Prostate gland (tissue), 2 donors: ENCODE measurements around the gene HS6ST2. TPM values are rescaled to one million over a fixed set of nuclear protein-coding genes. Genes with fewer than 3 reads are reported as not detected.

Experiments
- DNase-seq: peaks from one replicate; pipeline ENCODE4 v3.0.0-alpha.2; 2019; ENCODE audit warnings: low spot score
- H3K27ac ChIP-seq, 2 donors: fragments of 200-600 bp; sonication (generic); 2 replicates each; pipeline ENCODE4 v1.5.1; 2017 to 2019
- H3K27me3 ChIP-seq: fragments of 200-600 bp; sonication (generic); replicated peaks from 2 replicates; pipeline ENCODE4 v1.5.1; 2019; ENCODE audit not compliant: insufficient read depth
- H3K36me3 ChIP-seq, 2 donors: fragments of 200-600 bp; sonication (generic); 1 replicate in 1 of 2; 2 replicates in 1 of 2; pipeline versions ENCODE4 v1.5.1 to v1.8.1; 2017 to 2019
- H3K4me1 ChIP-seq: fragments of 200-600 bp; sonication (generic); replicated peaks from 2 replicates; pipeline ENCODE4 v1.5.1; 2019
- H3K4me3 ChIP-seq, 2 donors: fragments of 200-600 bp; sonication (generic); 2 replicates each; pipeline ENCODE4 v1.5.1; 2017 to 2019
- H3K9me3 ChIP-seq: fragments of 200-600 bp; sonication (generic); 2 replicates; pipeline ENCODE4 v1.5.1; 2017
- POLR2A ChIP-seq: fragments of 450-650 bp; IDR thresholded peaks from one replicate; pipeline ENCODE4 v1.6.1; 2016; ENCODE audit warnings: antibody characterized with exemption, mild to moderate bottlenecking
- POLR2AphosphoS5 ChIP-seq: sonication (generic); formaldehyde crosslinking; IDR thresholded peaks from one replicate; pipeline ENCODE4 v1.6.1; 2017; ENCODE audit warnings: antibody characterized with exemption
- WGBS: methylation state at CpG from one replicate; pipeline ENCODE4 v1.1.5; 2018; 5-methylcytosine and 5-hydroxymethylcytosine counted together
- intact Hi-C: fragments of 100-400 bp; cut with DNase I; formaldehyde crosslinking; loops from one replicate; pipeline ENCODE4 v1.14.2; 2022
- total RNA-seq, 2 donors: library from RNA; depleted of rRNA; stranded (reverse); fragments of >200 nt; gene quantifications; one replicate each; pipeline ENCODE4 v1.1.0, GENCODE V29; 2016
- TF ChIP-seq, protein P1 (sequence below), 4 experiments: fragments of 200-600 bp in 2 of 4; fragments of 450-650 bp in 2 of 4; sonication (generic) in 2 of 4; IDR thresholded peaks; 1 replicate in 3 of 4; 2 replicates in 1 of 4; pipeline ENCODE4 v1.5.1; 2016 to 2019; ENCODE audit warnings: antibody characterized with exemption in 4 of 4, mild to moderate bottlenecking in 2 of 4, moderate library complexity in 2 of 4

Gene HS6ST2
- total RNA-seq, 2 donors from 2014 or later: 1.1 to 6.1 TPM

DNA sequence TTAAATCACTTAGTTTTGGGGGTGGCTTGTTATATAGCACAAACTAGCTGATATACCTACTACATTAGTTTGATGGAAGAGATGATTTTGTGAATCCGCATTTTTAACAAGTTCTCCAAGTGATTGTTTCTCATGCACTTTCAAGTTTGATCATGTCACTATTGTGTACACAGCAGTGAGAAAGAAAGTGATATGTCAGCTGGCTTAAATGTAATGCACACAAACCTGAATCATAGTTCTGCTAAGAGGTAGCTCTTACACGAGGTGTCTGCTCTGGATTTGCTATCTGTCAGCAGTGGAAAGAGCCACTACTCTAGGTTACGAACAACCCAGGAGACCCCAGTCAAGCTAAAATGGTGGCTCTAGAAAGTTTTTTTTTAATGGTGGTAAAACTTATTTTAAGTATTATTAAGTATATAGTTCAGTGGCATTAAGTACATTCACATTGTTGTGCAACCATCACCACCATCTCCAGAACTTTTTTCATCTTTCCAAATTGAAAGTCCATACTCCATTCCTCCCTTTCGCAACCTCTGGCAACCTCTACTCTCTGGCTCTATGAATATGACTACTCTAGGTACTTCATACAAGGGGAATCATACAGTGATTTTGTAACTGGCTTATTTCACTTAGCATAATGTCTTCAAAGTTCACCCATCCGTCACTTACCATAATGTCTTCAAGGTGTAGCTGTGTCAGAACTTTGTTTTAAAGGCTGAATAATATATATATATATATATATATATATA, 147.3 kb downstream of the HS6ST2 start:
- no peak overlapping the region for H3K27ac ChIP-seq
- WGBS: 77% methylated on average over 5 of the region's 5 CpGs
- no peak for DNase-seq
- no peaks in the 10 kb centered on the region for H3K4me1 ChIP-seq
- H3K9me3 ChIP-seq: no peaks in the 10 kb centered on the region
- H3K27me3 ChIP-seq: no peaks in the 10 kb centered on the region
- no peaks in the 10 kb centered on the region for H3K36me3 ChIP-seq
- TF ChIP-seq POLR2A (no peak), POLR2AphosphoS5 (no peak)
- TF ChIP-seq, protein P1, sequence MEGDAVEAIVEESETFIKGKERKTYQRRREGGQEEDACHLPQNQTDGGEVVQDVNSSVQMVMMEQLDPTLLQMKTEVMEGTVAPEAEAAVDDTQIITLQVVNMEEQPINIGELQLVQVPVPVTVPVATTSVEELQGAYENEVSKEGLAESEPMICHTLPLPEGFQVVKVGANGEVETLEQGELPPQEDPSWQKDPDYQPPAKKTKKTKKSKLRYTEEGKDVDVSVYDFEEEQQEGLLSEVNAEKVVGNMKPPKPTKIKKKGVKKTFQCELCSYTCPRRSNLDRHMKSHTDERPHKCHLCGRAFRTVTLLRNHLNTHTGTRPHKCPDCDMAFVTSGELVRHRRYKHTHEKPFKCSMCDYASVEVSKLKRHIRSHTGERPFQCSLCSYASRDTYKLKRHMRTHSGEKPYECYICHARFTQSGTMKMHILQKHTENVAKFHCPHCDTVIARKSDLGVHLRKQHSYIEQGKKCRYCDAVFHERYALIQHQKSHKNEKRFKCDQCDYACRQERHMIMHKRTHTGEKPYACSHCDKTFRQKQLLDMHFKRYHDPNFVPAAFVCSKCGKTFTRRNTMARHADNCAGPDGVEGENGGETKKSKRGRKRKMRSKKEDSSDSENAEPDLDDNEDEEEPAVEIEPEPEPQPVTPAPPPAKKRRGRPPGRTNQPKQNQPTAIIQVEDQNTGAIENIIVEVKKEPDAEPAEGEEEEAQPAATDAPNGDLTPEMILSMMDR (IDR thresholded peaks at IDR 0.05): no peak
- intact Hi-C loops: no loop called here
- no peak overlapping the region for H3K4me3 ChIP-seq

DNA sequence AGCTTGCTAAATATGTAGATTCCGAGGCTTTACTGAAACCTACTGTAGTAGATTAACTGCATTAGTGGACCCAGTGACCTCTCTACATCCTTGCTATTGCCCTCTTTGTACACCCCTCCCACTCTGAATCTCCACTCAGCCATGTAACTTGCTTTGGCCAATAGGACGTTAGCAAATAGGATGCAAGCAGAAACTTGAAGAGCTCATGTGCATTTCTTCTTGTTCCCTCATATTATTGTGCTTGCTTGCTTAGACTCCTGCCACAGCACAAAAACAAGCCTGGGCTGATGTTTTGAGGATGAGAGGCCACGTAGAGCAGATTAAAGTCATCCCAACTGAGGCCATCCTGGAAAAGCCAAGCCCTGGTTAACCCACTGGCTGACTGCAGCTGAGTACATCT, 147.9 kb downstream of the HS6ST2 start:
- Histone ChIP-seq H3K27ac (no peak overlapping the region), H3K4me3 (no peak overlapping the region), H3K9me3 (no peaks in the 10 kb centered on the region), H3K4me1 (no peaks in the 10 kb centered on the region), H3K36me3 (no peaks in the 10 kb centered on the region), H3K27me3 (no peaks in the 10 kb centered on the region)
- no peak for TF ChIP-seq POLR2A
- no peak for TF ChIP-seq POLR2AphosphoS5
- TF ChIP-seq, protein P1 (IDR thresholded peaks at IDR 0.05): no peak
- DNase-seq: no peak
- intact Hi-C loops: no loop called here
- WGBS: 80% methylated on average over 2 of the region's 3 CpGs

DNA sequence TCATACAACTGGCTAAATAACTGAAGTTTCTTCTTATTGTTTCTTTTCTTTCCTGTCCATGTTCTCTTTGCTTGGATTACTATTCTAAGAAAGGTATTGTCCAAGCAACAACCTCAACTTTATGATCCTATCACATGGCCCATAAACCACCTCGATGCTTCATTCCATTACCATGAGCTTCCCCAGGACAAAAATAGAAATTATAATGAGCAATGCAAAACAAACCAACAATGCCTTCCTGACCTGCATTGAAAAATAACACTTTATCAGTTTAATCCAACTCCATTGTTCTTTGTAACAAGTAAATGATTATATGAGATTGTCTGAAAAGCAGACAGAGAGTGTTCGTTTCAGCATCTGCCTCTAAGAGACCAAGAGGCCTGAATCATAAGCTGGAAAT, 148.8 kb downstream of the HS6ST2 start:
- WGBS: 35% methylated on average over 2 of the region's 2 CpGs
- intact Hi-C loops: no loop called here
- Histone ChIP-seq H3K4me3 (no peak overlapping the region), H3K4me1 (no peaks in the 10 kb centered on the region), H3K27me3 (no peaks in the 10 kb centered on the region), H3K36me3 (no peaks in the 10 kb centered on the region), H3K27ac (no peak overlapping the region), H3K9me3 (no peaks in the 10 kb centered on the region)
- TF ChIP-seq POLR2A (no peak), POLR2AphosphoS5 (no peak)
- TF ChIP-seq, protein P1 (IDR thresholded peaks at IDR 0.05): no peak
- DNase-seq: no peak

DNA sequence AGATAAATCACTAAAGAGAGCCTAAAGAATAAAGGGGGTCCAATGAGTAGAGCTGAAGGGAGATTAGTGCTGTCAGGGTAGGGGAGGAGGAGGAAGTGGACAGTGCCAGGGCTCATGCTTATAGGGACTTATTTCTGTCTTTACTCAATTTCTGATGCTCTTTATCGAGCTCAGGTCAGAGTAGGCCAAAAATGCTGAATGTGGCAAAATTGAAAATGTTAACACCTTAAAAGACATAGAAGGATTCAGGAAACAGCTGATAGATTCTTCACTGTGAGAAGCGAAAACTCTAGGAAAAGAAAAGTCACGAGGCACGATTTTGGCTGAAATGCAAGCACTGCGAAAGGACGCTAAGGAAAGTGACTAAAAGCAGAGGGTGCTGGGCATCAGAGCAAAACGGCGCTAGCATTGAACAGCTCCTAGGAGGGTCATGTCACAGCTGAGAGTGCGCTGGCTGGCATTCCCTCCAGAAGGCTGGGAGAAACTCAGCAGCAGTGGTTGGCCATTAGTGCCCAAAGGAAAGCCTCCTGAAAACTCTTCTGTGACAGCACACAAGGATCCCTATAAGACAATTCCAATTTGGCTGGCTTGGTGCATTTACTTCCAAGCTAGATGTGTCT, 150.9 kb downstream of the HS6ST2 start:
- no peaks in the 10 kb centered on the region for H3K36me3 ChIP-seq
- WGBS: 93% methylated on average over 8 of the region's 9 CpGs
- intact Hi-C loops: no loop called here
- TF ChIP-seq POLR2A: no peak
- TF ChIP-seq, protein P1 (IDR thresholded peaks at IDR 0.05): no peak
- no peak for TF ChIP-seq POLR2AphosphoS5
- no peak for DNase-seq
- no peaks in the 10 kb centered on the region for H3K27me3 ChIP-seq
- H3K27ac ChIP-seq: no peak overlapping the region
- no peak overlapping the region for H3K4me3 ChIP-seq
- H3K4me1 ChIP-seq: no peaks in the 10 kb centered on the region
- H3K9me3 ChIP-seq: no peaks in the 10 kb centered on the region

DNA sequence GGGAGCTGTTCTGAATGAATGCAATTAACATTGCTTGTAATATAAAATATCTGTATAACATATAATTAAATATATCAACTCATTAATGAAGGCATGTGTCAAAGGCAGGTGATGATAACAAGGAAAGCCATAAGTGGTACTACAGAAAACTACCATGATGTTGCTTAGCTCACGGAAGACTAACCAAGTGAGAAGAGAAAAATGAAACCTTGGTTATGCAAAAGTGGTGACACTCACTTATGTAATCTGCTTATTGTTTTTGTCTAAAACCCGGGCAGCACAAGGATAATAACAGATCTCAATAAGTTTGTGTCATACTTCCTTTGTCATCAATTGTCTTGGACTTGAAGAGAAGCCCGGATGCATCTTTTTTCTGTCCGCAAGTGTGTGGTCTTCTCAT, 156.4 kb downstream of the HS6ST2 start:
- intact Hi-C loops: no loop called here
- no peaks in the 10 kb centered on the region for H3K27me3 ChIP-seq
- H3K27ac ChIP-seq: no peak overlapping the region
- no peaks in the 10 kb centered on the region for H3K9me3 ChIP-seq
- TF ChIP-seq, protein P1 (IDR thresholded peaks at IDR 0.05): no peak
- no peak for TF ChIP-seq POLR2A
- TF ChIP-seq POLR2AphosphoS5: no peak
- no peak overlapping the region for H3K4me3 ChIP-seq
- WGBS: 65% methylated on average over 4 of the region's 4 CpGs
- H3K36me3 ChIP-seq: no peaks in the 10 kb centered on the region
- DNase-seq: no peak
- H3K4me1 ChIP-seq: no peaks in the 10 kb centered on the region
